ENCODE measurements around the gene HBM.
"Not testable (repeated sequence)": the region's sequence is repeated elsewhere in the genome, so short reads cannot be mapped to it uniquely, and the experiment has no call there.

Gene HBM

DNA sequence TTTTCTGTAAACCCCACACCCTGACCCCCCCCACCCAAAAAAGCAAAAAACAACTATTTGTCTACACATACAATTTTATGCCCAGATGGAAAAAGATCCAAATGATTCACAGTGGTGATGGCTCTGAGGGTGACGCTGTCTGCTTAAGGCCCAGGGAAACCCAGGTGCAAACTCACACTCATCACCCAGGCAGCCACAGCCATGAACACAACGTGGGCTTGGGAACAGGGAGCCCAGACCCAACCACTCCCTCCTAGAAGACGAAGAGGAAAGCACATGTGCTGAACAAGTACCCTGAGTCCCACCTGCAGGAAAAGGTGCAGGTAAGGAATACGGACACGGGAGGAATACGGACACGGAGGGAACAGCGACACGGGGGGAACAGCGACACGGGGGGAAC, 19.9 kb downstream of the HBM start:
- no peak for DNase-seq (ENCODE audit: low read depth)

DNA sequence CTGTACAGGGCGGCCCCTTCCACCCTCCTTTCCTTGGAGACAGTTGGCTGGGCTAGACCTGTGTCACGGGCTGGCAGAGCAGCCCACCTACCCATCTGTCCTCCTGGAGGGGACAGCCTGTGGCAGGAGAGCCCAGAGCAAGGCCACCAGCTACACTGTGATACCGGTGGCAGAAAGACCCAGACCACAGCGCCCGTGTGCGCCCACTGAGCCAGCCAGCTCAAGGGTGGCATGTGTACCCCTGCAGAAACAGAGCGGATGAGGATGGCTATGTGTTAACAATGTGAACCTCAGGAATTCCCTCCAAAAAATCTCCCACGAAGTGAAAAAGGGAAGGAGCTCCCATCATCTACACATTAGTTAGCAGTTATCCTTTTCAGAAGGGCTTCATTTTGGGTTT, 21.6 kb downstream of the HBM start:
- DNase-seq (ENCODE audit: low read depth) = no peak

DNA sequence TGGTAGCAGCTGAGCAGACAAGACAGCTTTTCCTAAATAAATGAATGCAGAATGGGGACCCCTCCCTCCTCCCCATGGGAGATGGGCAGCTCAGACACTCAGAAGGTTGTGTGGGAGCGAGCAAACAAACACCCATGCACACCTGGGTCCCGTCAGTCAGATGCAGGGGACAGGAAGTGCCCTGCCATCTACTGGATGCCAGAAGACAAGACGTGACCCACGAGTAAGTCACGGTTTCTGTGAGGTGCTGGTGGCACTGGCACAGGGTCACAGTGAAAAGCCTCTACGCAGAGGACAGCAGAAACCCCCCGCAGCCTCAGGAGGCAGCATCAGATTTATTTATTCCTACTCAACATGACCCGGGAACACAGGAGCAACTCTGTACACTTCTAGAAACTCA, 22.9 kb downstream of the HBM start:
- DNase-seq (ENCODE audit: low read depth) = no peak

DNA sequence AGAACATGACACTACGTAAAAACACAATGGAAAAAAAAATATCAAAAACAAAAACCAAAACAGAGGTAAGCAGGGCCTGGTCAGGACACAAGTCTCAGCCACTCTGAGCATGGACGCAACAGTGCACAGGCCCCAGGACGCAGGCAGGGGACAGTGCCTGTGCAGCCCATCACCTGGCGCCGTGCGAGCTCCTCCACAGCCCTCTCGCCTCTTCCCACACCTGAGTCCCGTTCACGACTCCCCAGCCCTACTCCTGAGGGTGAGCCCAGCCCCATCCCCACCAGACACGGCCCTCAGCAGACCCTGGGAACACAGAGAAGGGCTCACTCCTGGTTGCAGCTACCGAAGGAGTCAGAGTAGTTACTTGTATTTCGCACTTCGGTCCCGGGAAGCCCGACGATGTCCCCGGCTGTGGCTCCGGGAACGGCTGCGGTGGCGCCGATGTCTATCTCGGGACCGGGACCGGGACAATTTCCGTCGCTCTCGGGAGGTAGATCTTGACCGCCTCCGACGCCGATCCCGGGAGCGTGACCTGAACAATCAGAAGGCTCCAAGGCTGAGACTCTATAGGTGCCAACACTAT, 23.9 kb downstream of the HBM start:
- DNase-seq (ENCODE audit: low read depth) = no peak

DNA sequence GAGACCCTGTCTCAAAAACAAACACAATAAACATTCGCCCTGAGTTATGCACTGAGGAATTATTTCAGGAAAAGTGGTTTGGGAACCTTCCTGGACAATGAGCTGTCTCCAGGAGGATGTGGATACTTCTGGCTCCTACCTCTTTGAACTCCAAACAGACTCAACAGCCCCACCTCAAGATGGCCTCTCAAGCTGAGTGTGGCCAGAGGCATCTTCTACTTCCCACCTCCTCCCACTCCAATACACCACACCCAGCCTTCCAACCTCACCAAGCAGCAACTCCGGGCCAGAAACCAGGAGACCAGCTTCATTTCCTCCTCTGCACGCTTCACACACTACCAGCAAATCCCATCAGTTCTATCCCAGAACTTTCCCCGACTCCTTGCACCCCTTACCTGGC, 26.1 kb downstream of the HBM start:
- DNase-seq (ENCODE audit: low read depth) = no peak

DNA sequence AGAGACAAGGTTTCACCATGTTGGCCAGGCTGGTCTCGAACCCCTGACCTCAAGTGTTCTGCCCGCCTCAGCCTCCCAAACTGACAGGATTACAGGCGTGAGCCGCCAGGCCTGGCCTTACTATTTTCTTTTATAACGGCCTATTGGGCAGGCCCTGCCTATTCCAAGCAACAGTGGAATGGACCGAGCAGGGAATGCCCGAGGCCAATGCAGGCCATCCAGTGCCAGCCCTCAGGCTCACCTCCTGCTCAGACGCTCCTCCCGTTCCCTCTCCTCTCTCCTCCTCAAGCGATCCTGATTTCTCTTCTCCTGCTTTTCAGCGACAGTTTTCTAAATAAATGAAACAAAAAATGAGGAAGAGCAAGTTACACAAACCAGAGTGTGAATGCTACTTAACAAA, 26.9 kb downstream of the HBM start:
- DNase-seq (ENCODE audit: low read depth) = no peak

DNA sequence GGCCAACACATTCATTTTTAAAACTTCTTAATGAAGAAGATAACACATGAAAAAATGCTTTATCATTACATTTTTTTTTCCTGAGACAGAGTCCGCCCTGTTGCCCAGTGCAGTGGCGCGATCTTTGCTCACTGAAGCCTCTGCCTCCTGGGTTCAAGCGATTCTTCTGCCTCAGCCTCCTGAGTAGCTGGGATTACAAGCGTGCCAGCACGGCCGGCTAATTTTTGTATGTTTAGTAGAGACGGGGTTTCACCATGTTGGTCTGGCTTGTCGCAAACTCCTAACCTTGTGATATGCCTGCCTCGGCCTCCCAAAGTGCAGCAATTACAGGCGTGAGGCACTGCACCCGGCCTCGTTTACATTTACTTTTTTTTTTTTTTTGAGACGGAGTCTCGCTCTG, 27.7 kb downstream of the HBM start:
- DNase-seq (ENCODE audit: low read depth) = no peak

DNA sequence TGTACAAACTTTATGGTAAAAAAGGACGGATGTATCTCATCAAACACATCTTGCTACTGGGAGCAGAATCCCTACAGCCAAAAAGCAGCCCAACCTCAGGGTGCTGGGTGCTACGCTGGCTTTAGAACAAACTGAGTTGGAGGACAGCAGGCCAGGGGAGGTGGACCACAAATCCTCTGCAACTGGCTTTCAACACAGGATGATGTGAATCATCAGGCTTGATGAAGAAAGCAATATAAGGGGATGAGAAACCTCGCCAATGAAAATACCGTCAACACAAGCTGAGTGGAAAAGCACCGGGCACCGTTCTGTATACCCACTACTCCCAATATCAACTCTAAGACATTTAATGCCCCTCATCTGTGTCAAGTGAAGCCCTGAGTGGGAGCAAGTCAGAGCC, 28.7 kb downstream of the HBM start:
- DNase-seq (ENCODE audit: low read depth) = no peak

DNA sequence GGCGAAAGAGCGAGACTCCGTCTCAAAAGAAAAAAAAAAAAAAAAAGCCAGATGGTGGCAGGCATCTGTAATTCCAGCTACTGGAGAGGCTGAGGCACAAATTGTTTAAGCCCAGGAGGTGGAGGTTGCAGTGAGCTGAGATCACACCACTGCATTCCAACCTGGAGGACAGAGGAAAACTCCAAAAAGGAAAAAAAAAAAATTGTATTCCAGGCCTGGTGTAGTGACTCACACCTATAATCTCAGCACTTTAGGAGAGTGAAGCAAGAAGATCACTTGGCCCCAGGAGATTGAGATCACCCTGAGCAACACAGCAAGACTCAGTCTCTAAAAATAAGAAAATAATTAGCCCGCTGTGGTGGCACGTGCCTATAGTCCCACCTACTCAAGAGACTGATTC, 34.6 kb downstream of the HBM start:
- no peak for DNase-seq (ENCODE audit: low read depth)

DNA sequence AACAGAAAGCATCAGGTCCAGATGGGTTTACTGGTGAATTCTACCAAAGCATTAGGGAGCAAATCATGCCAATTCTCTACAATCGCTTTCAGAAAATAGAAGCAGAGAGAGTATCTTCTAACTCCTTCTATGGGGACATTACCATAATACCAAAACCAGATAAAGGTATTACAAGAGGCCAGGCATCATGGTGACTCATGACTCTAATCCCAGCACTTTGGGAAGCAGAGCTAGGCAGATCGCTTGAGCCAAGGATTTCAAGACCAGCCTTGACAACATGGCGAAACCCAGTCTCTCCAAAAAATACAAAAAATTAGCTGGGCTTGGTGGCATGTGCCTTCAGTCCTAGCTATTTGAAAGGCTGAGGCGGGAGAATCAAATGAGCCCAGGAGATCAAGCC, 37.5 kb downstream of the HBM start:
- DNase-seq (ENCODE audit: low read depth) = no peak

DNA sequence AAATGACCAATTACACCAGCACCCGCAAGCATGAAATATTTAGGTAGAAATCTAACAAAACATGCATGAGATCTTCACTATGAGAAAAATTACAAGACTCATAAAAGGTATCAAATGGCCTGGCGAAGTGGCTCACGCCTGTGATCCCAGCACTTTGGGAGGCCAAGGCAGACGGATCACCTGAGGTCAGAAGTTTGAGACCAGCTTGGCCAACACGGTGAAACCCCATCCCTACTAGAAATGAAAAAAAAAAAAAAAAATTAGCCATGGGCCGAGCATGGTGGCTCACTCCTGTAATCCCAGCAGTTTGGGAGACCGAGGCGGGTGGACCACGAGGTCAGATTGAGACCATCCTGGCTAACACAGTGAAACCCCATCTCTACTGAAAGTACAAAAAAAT, 38.3 kb downstream of the HBM start:
- not testable (repeated sequence) for DNase-seq (ENCODE audit: low read depth)

DNA sequence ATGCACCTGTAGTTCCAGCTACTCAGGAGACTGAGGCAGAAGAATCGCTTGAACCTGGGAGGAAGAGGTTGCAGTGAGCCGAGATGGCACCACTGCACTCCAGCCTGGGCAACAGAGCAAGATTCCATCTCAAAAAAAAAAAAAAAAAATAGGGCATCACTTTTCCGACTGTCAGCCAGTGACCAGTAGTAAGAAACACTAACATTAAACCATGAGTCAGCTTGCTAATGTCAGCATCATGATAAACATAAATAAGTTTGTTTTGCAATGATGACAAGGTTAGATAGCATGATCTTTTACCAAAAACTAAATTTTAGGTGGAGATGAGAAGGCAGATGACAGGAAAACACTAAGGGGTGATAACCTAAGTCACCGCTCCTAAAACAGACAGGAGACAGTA, 43.6 kb downstream of the HBM start:
- DNase-seq (ENCODE audit: low read depth) = not testable (repeated sequence)

DNA sequence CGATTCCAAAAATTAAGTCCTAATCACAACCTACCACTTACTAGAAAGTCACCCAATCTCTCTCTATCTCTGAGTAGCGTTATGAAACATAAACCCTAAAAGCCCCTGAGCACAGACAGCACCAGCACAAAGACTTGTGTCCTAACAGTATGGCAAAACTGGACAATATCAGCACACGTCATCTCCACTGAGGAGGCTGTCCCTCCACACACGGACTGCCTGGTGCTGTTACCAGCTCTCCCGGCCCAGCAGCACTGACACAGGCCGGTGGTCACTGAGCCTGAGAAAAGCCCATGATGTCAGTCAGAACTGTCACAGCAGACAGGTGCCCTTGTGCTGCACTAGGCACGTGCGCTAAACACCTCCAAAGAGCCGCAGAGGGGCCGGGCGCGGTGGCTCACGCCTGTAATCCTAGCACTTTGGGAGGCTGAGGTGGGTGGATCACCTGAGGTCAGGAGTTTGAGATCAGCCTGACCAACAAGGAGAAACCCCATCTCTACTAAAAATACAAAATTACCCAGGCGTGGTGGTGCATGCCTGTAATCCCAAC, 45.9 kb downstream of the HBM start:
- not testable (repeated sequence) for DNase-seq (ENCODE audit: low read depth)

DNA sequence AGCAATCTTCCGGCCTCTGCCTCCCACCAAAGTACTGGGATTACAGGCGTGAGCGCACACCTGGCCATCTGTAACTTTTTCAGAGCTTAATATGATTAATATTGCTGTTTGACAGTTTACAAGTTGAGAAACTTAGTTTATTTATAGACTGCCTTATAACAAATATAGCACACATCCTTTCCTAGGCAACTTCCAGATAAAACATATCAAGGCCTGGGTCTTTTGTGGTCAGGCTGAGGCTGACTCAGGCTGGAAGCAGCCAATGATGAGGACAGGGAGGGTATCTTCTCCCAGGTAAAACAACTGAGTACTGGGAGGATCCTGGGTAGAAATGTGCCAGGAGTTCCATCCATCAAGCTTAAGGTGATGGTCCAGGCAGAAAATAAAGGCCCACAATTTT, 47.2 kb downstream of the HBM start:
- no peak for DNase-seq (ENCODE audit: low read depth)

Measured in stimulated activated CD8-positive, alpha-beta memory T cell treated with anti-CD3 and anti-CD28 coated beads, Interleukin-4, amount 100 ng/mL, for 24 hours (primary cell).